22Rv1 (cell line): ENCODE data around the gene SLC10A2.

Experiments used
- ZFX ChIP-seq: fragments of 450-650 bp; IDR thresholded peaks from 2 replicates; pipeline ENCODE4 v1.6.1; 2017; ENCODE audit warnings: antibody characterized with exemption, borderline replicate concordance
- TF ChIP-seq, protein P1 (sequence below): fragments of 450-650 bp; IDR thresholded peaks from 2 replicates; pipeline ENCODE4 v1.5.1; 2017; ENCODE audit warnings: mild to moderate bottlenecking

DNA sequence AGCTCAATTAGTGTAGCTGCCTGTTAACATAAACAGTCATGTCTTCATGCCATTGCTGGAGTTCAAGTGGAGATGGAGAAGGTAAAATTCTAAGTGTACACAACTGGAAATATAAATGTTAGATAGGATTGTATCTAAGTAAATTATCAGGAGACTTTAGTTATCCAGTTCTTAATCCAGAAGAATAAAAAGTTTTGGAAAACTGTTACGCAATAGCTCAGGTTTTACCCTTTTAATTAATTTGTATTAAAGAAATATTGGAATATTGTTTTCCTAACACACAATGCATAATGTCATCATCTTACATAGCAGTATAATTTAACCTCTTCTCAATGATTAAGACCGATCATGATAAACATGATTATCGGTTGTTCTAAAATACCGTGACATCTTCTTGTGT, 2.8 kb downstream of the SLC10A2 start:
- TF ChIP-seq, protein P1, sequence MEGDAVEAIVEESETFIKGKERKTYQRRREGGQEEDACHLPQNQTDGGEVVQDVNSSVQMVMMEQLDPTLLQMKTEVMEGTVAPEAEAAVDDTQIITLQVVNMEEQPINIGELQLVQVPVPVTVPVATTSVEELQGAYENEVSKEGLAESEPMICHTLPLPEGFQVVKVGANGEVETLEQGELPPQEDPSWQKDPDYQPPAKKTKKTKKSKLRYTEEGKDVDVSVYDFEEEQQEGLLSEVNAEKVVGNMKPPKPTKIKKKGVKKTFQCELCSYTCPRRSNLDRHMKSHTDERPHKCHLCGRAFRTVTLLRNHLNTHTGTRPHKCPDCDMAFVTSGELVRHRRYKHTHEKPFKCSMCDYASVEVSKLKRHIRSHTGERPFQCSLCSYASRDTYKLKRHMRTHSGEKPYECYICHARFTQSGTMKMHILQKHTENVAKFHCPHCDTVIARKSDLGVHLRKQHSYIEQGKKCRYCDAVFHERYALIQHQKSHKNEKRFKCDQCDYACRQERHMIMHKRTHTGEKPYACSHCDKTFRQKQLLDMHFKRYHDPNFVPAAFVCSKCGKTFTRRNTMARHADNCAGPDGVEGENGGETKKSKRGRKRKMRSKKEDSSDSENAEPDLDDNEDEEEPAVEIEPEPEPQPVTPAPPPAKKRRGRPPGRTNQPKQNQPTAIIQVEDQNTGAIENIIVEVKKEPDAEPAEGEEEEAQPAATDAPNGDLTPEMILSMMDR = no peak
- no peak for TF ChIP-seq ZFX
